ENCODE measurements around the gene CCZ1B. TPM values are rescaled to one million over a fixed set of nuclear protein-coding genes. Genes with fewer than 3 reads are reported as not detected.
"Not testable (repeated sequence)": the region's sequence is repeated elsewhere in the genome, so short reads cannot be mapped to it uniquely, and the experiment has no call there.

CCZ1B gene
- total and polyA plus RNA-seq, 2 donors from 2014 or later, result 32.5 to 64.2 TPM

DNA sequence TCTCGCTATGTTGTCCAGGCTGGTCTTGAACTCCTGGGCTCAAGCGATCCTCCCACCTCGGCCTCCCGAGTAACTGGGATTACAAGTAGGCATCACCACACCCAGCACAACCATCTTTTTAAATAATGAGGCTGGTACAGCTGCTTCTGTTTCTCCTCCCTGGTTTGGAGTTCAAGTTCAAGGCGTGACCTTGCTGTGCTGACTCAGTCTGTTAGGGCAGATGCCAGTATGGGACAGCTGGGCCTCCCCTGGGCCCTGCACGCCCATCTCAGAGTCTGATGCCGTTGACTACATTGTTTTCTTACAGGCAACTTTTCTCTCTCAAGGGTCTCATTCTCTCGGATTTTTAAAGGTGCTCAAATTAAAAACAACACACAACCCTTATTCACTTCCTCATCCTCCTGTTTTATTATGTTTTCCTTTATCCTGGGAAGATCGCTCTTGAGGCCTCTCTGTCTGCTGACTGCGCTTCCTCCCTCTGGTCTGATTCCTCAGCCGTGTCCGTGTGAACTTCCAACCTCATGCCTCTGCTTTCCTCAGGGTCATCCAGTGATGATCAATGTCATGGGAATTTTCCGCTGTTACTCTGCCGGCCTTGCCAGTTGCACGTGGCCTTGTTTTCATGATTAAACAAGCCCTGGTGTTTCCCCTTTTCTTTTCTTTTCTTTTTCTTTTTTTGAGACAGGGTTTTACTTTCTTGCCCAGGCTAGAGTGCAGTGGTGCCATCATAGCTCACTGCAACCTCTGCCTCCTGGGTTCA lies 33.8 kb downstream of the CCZ1B start:
- FAIRE-seq, result not testable (repeated sequence)
- peak in 3 of 5 donors; percentile 31 to 61 (median 36) for DNase-seq

DNA sequence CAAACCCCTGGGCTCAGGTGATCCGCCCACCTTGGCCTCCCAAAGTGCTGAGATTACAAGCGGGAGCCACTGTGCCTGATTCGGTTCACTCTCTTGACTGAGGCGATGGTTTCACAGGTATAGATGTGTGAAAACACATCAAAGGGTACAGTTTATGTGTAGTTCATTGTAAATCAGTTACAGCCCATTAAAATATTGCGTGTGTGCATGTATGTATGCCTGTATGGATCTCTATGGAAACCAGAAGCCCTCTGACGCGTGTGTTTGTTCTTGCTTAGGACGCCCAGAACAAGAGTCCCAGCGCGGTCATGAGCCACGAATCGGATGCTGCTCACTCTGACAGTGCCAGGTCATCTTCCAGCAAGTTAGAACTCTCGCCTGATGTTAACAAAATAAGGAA lies 36.7 kb downstream of the CCZ1B start:
- intact Hi-C loops (cut with DNase I); H3K27me3 ChIP-seq (ENCODE audit: control insufficient read depth, insufficient read depth, low read length): not testable (repeated sequence)

More for the DNA sequence above, 33.8 kb downstream of the CCZ1B start:
- H3K27ac ChIP-seq (ENCODE audit: low read depth in 2 of 2, low read length in 2 of 2); H3K36me3 ChIP-seq (ENCODE audit: control insufficient read depth in 2 of 3, insufficient read depth in 3 of 3, low read length in 3 of 3); intact Hi-C loops (cut with DNase I); H3K9ac ChIP-seq (ENCODE audit: low read length in 3 of 3); H3K9me3 ChIP-seq (ENCODE audit: control insufficient read depth in 2 of 3, insufficient read depth in 1 of 3, low read length in 3 of 3); H3K27me3 ChIP-seq (ENCODE audit: control insufficient read depth, insufficient read depth, low read length); H3K4me3 ChIP-seq (ENCODE audit: low read length in 3 of 3); H3K4me1 ChIP-seq (ENCODE audit: control insufficient read depth in 2 of 3, insufficient read depth in 2 of 3, low read depth in 1 of 3, low read length in 3 of 3): not testable (repeated sequence)

DNA sequence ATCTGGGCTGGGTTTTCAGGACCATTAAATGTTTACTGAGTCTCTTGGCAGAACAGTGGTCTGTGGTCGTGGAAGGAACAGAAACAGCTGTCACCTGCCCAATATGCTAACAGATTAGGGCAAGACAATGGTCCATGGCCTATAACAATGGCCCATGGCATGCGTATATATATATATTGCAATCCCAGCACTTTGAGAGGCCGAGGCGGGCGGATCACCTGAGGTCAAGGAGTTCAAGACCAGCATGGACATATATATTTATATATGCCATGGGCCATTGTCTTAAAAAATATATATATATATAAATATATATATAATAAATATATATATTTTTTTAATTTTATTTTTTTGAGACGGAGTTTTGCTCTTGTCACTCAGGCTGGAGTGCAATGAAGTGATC lies 44.5 kb downstream of the CCZ1B start:
- DNase-seq; H3K36me3 ChIP-seq (ENCODE audit: control insufficient read depth in 2 of 3, insufficient read depth in 3 of 3, low read length in 3 of 3); H3K27me3 ChIP-seq (ENCODE audit: control insufficient read depth, insufficient read depth, low read length); H3K4me3 ChIP-seq (ENCODE audit: low read length in 3 of 3); H3K27ac ChIP-seq (ENCODE audit: low read depth in 2 of 2, low read length in 2 of 2); intact Hi-C loops (cut with DNase I); FAIRE-seq; H3K9ac ChIP-seq (ENCODE audit: low read length in 3 of 3); H3K9me3 ChIP-seq (ENCODE audit: control insufficient read depth in 2 of 3, insufficient read depth in 1 of 3, low read length in 3 of 3); H3K4me1 ChIP-seq (ENCODE audit: control insufficient read depth in 2 of 3, insufficient read depth in 2 of 3, low read depth in 1 of 3, low read length in 3 of 3): not testable (repeated sequence)

More for the DNA sequence above, 36.7 kb downstream of the CCZ1B start:
- H3K4me1 ChIP-seq (ENCODE audit: control insufficient read depth in 2 of 3, insufficient read depth in 2 of 3, low read depth in 1 of 3, low read length in 3 of 3); FAIRE-seq; H3K36me3 ChIP-seq (ENCODE audit: control insufficient read depth in 2 of 3, insufficient read depth in 3 of 3, low read length in 3 of 3); H3K9ac ChIP-seq (ENCODE audit: low read length in 3 of 3); H3K4me3 ChIP-seq (ENCODE audit: low read length in 3 of 3); H3K9me3 ChIP-seq (ENCODE audit: control insufficient read depth in 2 of 3, insufficient read depth in 1 of 3, low read length in 3 of 3); H3K27ac ChIP-seq (ENCODE audit: low read depth in 2 of 2, low read length in 2 of 2); DNase-seq: not testable (repeated sequence)

DNA sequence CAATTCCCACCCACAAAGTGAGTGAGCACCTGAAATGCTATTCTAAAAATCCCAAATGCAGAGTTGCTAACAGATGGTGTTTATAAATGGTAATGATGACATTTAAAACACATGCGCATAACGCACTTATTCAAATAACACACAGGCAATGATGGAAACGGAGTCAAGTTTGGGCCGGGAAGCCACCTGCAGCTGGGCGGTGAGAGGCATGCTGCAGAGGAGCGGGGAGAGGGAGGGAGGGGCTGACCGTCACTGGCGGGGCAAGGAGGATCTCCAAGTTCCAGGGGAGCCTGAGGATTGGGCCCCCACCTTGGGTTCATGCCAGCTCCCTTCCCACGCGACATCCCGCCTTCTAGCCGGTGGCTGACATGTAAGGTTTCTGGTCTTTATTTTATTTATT lies 64.9 kb downstream of the CCZ1B start:
- H3K4me3 ChIP-seq (ENCODE audit: low read length in 3 of 3); H3K9ac ChIP-seq (ENCODE audit: low read length in 3 of 3); H3K36me3 ChIP-seq (ENCODE audit: control insufficient read depth in 2 of 3, insufficient read depth in 3 of 3, low read length in 3 of 3); H3K27ac ChIP-seq (ENCODE audit: low read depth in 2 of 2, low read length in 2 of 2); H3K27me3 ChIP-seq (ENCODE audit: control insufficient read depth, insufficient read depth, low read length); H3K4me1 ChIP-seq (ENCODE audit: control insufficient read depth in 2 of 3, insufficient read depth in 2 of 3, low read depth in 1 of 3, low read length in 3 of 3); intact Hi-C loops (cut with DNase I); DNase-seq; H3K9me3 ChIP-seq (ENCODE audit: control insufficient read depth in 2 of 3, insufficient read depth in 1 of 3, low read length in 3 of 3); FAIRE-seq: not testable (repeated sequence)

DNA sequence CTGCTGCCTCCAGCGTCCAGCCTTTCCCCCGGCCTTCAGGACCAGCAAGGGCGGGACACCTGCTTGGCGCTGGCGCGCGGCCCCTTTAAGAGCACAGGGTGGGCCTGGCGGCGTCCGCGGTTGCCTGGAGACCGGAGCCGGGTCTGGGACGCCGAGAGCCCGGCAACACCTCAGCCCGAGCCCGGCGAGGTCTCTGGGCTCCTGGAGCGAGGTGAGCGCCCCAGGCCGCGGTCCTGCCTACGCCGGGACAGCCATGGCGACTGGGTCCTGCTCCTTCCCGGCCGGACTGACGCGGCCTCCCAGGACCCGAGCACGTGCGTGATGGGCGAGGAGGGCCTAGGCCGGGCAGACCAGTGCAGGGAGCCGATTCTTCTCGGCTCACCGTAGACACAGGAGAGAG lies 72.1 kb downstream of the CCZ1B start, which contains the start of gene RSPH10B2:
Gene RSPH10B2, plus strand, starts transcription at position 140 of the 400 bp plus-strand sequence. CDS start 3,575 bp downstream, outside the sequence.
- intact Hi-C loops (cut with DNase I); FAIRE-seq; H3K27ac ChIP-seq (ENCODE audit: low read depth in 2 of 2, low read length in 2 of 2); H3K27me3 ChIP-seq (ENCODE audit: control insufficient read depth, insufficient read depth, low read length); H3K36me3 ChIP-seq (ENCODE audit: control insufficient read depth in 2 of 3, insufficient read depth in 3 of 3, low read length in 3 of 3); H3K4me3 ChIP-seq (ENCODE audit: low read length in 3 of 3); H3K9me3 ChIP-seq (ENCODE audit: control insufficient read depth in 2 of 3, insufficient read depth in 1 of 3, low read length in 3 of 3); H3K9ac ChIP-seq (ENCODE audit: low read length in 3 of 3); H3K4me1 ChIP-seq (ENCODE audit: control insufficient read depth in 2 of 3, insufficient read depth in 2 of 3, low read depth in 1 of 3, low read length in 3 of 3): not testable (repeated sequence)
- peak in 2 of 5 donors; percentile 28 to 71 for DNase-seq

DNA sequence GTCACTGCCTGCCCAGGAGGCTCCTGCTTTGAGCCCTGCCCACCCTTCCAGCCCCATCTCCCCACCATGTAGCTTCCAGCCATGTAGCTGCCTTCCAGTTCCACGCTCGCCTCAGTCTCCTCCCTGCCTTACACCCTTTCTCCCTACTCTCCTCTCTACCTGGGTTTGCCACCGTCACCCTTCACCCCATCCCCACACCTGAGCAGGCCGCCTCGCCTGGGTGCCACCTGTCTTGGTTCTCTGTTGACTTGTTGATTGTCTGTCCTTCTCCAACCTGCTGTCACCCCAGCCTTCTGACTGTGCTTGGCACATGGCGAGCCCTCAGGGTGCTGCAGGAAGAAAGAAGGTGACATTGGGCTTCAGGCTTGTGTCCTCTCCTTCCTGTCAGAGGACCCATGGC lies 75.9 kb downstream of the CCZ1B start:
- H3K4me1 ChIP-seq (ENCODE audit: control insufficient read depth in 2 of 3, insufficient read depth in 2 of 3, low read depth in 1 of 3, low read length in 3 of 3); H3K27ac ChIP-seq (ENCODE audit: low read depth in 2 of 2, low read length in 2 of 2); DNase-seq; H3K36me3 ChIP-seq (ENCODE audit: control insufficient read depth in 2 of 3, insufficient read depth in 3 of 3, low read length in 3 of 3); H3K27me3 ChIP-seq (ENCODE audit: control insufficient read depth, insufficient read depth, low read length); H3K9me3 ChIP-seq (ENCODE audit: control insufficient read depth in 2 of 3, insufficient read depth in 1 of 3, low read length in 3 of 3); FAIRE-seq; intact Hi-C loops (cut with DNase I); H3K9ac ChIP-seq (ENCODE audit: low read length in 3 of 3); H3K4me3 ChIP-seq (ENCODE audit: low read length in 3 of 3): not testable (repeated sequence)

DNA sequence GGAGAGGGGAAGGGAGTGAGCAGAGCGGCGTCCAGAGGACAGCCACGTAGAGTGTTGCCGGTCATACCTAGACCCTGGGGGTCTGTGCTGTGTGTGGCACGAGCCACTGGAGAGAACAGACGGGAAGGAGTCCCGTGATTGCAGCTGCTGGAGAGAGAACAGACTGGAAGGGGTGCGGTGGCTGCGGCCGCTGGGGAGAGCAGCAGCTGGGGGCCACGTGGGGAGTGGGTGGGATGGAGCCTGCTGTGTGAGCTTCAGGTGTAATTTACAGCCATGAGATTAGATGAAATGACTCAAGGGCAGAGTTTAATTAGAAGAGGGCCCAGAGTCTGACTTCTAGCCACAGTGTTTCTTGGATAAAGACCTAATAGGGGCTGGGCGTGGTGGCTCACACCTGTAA lies 76.7 kb downstream of the CCZ1B start:
- FAIRE-seq; H3K9ac ChIP-seq (ENCODE audit: low read length in 3 of 3); H3K9me3 ChIP-seq (ENCODE audit: control insufficient read depth in 2 of 3, insufficient read depth in 1 of 3, low read length in 3 of 3); H3K27me3 ChIP-seq (ENCODE audit: control insufficient read depth, insufficient read depth, low read length); DNase-seq; H3K27ac ChIP-seq (ENCODE audit: low read depth in 2 of 2, low read length in 2 of 2); intact Hi-C loops (cut with DNase I); H3K36me3 ChIP-seq (ENCODE audit: control insufficient read depth in 2 of 3, insufficient read depth in 3 of 3, low read length in 3 of 3); H3K4me1 ChIP-seq (ENCODE audit: control insufficient read depth in 2 of 3, insufficient read depth in 2 of 3, low read depth in 1 of 3, low read length in 3 of 3); H3K4me3 ChIP-seq (ENCODE audit: low read length in 3 of 3): not testable (repeated sequence)

All from kidney (tissue), 11 donors.